Lung (tissue), 12 donors: ENCODE measurements around the gene KCNH3. TPM values are rescaled to one million over a fixed set of nuclear protein-coding genes. Genes with fewer than 3 reads are reported as not detected.

Source experiments
- ATAC-seq: fragments of 200-7000 bp; cut with Tn5 transposase; one replicate; pipeline ENCODE4 v1.9.1; 2020; ENCODE audit warnings: moderate number of reproducible peaks; ENCODE audit not compliant: insufficient read depth, low FRiP score
- DNase-seq, 3 donors: peaks; one replicate each; pipeline ENCODE4 v3.0.0-alpha.2; 2013 to 2017
- H3K27ac ChIP-seq, 2 donors: one replicate each; pipeline ENCODE4 v1.5.1; 2013; ENCODE audit warnings: mild to moderate bottlenecking in 2 of 2, moderate library complexity in 2 of 2, control low read depth in 1 of 2, inconsistent platforms in 1 of 2, low read depth in 1 of 2, low read length in 1 of 2
- H3K27me3 ChIP-seq, 3 donors: one replicate each; pipeline ENCODE4 v1.5.1; 2013; ENCODE audit warnings: low read length in 2 of 3; ENCODE audit not compliant: control insufficient read depth in 3 of 3, insufficient read depth in 3 of 3
- H3K36me3 ChIP-seq, 4 donors: one replicate each; pipeline ENCODE4 v1.5.1; 2013; ENCODE audit warnings: low read length in 4 of 4, mild to moderate bottlenecking in 1 of 4, moderate library complexity in 1 of 4; ENCODE audit not compliant: control insufficient read depth in 4 of 4, insufficient read depth in 4 of 4
- H3K4me1 ChIP-seq, 5 donors: one replicate each; pipeline ENCODE4 v1.5.1; 2013; ENCODE audit warnings: low read length in 5 of 5, mild to moderate bottlenecking in 2 of 5, moderate library complexity in 1 of 5; ENCODE audit not compliant: control insufficient read depth in 5 of 5, insufficient read depth in 5 of 5
- H3K4me3 ChIP-seq: one replicate; pipeline ENCODE4 v1.5.1; 2013; ENCODE audit warnings: mild to moderate bottlenecking, control low read depth, moderate library complexity
- H3K9ac ChIP-seq, 2 donors: one replicate each; pipeline ENCODE4 v1.5.1; 2013; ENCODE audit warnings: low read length in 2 of 2, control low read depth in 1 of 2; ENCODE audit not compliant: insufficient read depth in 1 of 2
- H3K9me3 ChIP-seq, 4 donors: one replicate each; pipeline ENCODE4 v1.5.1; 2013; ENCODE audit warnings: low read length in 3 of 4, mild to moderate bottlenecking in 1 of 4, moderate library complexity in 1 of 4; ENCODE audit not compliant: control insufficient read depth in 4 of 4, insufficient read depth in 3 of 4
- CTCF ChIP-seq: IDR thresholded peaks from 2 replicates; pipeline ENCODE4 v1.5.1; 2012; ENCODE audit warnings: mild to moderate bottlenecking; ENCODE audit errors: control extremely low read depth, extremely low read depth
- WGBS, 2 donors: extraction: QIAGEN DNeasy Blood & Tissue Kit; methylation state at CpG; one replicate each; pipeline ENCODE4 v1.1.7; 2013; 5-methylcytosine and 5-hydroxymethylcytosine counted together
- polyA plus RNA-seq, 2 donors: library from polyadenylated mRNA; stranded (reverse); fragments of 200-250 nt; gene quantifications; one replicate each; pipeline ENCODE4 v1.2.1, GENCODE V29; 2013
- total RNA-seq, 2 donors: library from RNA; depleted of rRNA in 1 of 2; stranded (reverse); fragments of >200 nt in 1 of 2; gene quantifications; one replicate each; pipeline ENCODE4 v1.2.1, GENCODE V29; 2014 to 2021
- donor health status: control.
- donor health status: control.
- donor health status: Bipolar disorder and iron deficiency.
- donor health status: healthy.
- donor health status: DM: yes; HTN: yes; CAD: no.

Gene KCNH3
- total and polyA plus RNA-seq, 4 donors: 1.1 to 7.1 (median 1.6) TPM

GRCh38 chr12:49552014-49552413 lies 13.2 kb downstream of the KCNH3 start:
- H3K27ac ChIP-seq: peak overlapping the region in 1 of 2 donors; percentile 24
- H3K9me3 ChIP-seq: no peaks in the 10 kb centered on the region
- H3K4me3 ChIP-seq: no peak overlapping the region
- peaks cover 0 to 11% (median 2%) of the 10 kb centered on the region in 4 donors for H3K36me3 ChIP-seq
- TF ChIP-seq CTCF: no peak
- 56% methylated on average over 7 of the region's 7 CpGs for WGBS, 2 donors
- peaks cover 0 to 14% (median 7%) of the 10 kb centered on the region in 5 donors for H3K4me1 ChIP-seq
- no peak for ATAC-seq
- no peak for DNase-seq
- peaks cover 0 to 7% (median 2%) of the 10 kb centered on the region in 3 donors for H3K27me3 ChIP-seq
- no peak overlapping the region for H3K9ac ChIP-seq

- TF ChIP-seq CTCF: no peak
- H3K27ac ChIP-seq: no peak overlapping the region
- no peak overlapping the region for H3K9ac ChIP-seq
- peaks cover 0 to 14% (median 7%) of the 10 kb centered on the region in 5 donors for H3K4me1 ChIP-seq
- no peak overlapping the region for H3K4me3 ChIP-seq
- peaks cover 0 to 7% (median 0%) of the 10 kb centered on the region in 3 donors for H3K27me3 ChIP-seq
- DNase-seq (no peak), ATAC-seq (no peak)
- H3K36me3 ChIP-seq: peaks cover 0 to 15% (median 2%) of the 10 kb centered on the region in 4 donors
- H3K9me3 ChIP-seq: no peaks in the 10 kb centered on the region
- 35 to 50% methylated on average over 9 of the region's 9 CpGs for WGBS, 2 donors
Measured at GRCh38 chr12:49552425-49552824, 13.6 kb downstream of the KCNH3 start.

- no peak overlapping the region for H3K4me3 ChIP-seq
- H3K36me3 ChIP-seq: peaks cover 0 to 19% (median 2%) of the 10 kb centered on the region in 4 donors
- peaks cover 0 to 5% (median 0%) of the 10 kb centered on the region in 3 donors for H3K27me3 ChIP-seq
- no peaks in the 10 kb centered on the region for H3K9me3 ChIP-seq
- no peak overlapping the region for H3K9ac ChIP-seq
- 87 to 90% methylated on average over 8 of the region's 8 CpGs for WGBS, 2 donors
- ATAC-seq (no peak), DNase-seq (no peak)
- TF ChIP-seq CTCF: no peak
- H3K4me1 ChIP-seq: peaks cover 0 to 14% (median 7%) of the 10 kb centered on the region in 5 donors
- H3K27ac ChIP-seq: no peak overlapping the region
Measured at GRCh38 chr12:49552899-49553298, 14.1 kb downstream of the KCNH3 start.

- no peak overlapping the region for H3K9ac ChIP-seq
- H3K27me3 ChIP-seq: no peaks in the 10 kb centered on the region
- ATAC-seq (no peak), DNase-seq (no peak)
- no peaks in the 10 kb centered on the region for H3K9me3 ChIP-seq
- H3K4me3 ChIP-seq: no peak overlapping the region
- 59 to 62% methylated on average over 2 of the region's 2 CpGs for WGBS, 2 donors
- TF ChIP-seq CTCF: peak; percentile 22
- no peak overlapping the region for H3K27ac ChIP-seq
- peaks cover 0 to 11% (median 4%) of the 10 kb centered on the region in 5 donors for H3K4me1 ChIP-seq
- peaks cover 0 to 25% (median 6%) of the 10 kb centered on the region in 4 donors for H3K36me3 ChIP-seq
Measured at GRCh38 chr12:49553512-49554088, 14.8 kb downstream of the KCNH3 start.
